Activated naive CD4-positive, alpha-beta T cell (primary cell): Measurements from ENCODE around the gene SHISAL2B.
"Not testable (repeated sequence)": the region's sequence is repeated elsewhere in the genome, so short reads cannot be mapped to it uniquely, and the experiment has no call there.

ENCODE experiments used
- DNase-seq, 4 experiments: peaks; one replicate each; lab custom pipeline; 2025; lab: John Stamatoyannopoulos, UW

The SHISAL2B gene

DNA sequence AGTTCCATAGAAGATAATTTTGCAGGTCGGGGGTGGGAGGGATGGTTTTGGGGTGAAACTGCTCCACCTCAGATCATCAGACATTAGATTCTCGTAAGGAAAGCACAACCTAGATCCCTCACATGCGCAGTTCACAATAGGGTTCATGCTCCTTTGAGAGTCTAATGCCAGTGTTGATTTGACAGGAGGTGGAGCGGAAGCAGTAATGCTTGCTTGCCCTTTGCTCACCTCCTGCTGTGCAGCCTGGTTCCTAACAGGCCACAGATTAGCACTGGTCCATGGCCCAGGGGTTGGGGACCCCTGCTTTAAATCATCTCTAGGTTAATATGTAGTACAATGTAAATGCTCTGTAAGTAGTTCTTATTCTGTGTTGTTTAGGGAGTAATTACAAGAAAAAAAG is 10.5 kb downstream of the SHISAL2B start:
- DNase-seq, result no peak

DNA sequence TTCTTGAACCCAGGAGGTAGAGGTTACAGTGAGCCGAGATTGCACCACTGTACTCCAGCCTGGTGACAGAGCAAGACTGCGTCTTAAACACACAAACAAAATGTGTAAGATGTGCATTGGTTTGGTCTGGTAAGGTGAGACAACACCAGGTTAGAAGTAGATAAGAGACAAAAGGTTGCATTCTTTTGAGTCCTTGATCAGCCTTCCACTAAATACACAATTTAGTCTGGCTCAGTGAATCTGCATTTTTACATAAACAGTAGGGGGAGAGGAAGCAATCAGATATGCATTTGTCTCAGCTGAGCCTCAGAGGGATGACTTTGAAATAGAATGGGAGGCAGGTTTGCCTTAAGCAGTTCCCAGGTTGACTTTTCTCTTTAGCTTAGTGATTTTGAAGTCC is 15.8 kb downstream of the SHISAL2B start:
- DNase-seq, result not testable (repeated sequence)

DNA sequence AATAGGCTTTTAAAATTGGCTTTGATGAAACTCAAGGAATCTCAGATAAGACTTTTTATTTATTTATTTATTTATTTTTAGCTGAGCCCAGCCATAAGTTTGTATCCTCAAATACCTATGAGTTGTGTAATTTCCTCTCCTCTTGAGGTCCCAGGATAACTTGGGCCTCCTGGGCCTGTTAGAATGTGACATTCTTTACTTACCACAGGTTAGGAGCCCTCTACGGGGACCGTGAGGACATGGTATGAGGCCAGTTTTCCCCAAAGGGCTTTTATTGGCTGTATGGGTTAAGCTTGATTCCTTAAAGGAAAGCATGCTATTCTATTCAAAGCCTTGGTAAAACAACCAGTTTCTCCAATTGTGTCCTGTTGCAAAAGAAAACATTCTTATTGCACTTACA is 16.9 kb downstream of the SHISAL2B start:
- DNase-seq, result no peak

DNA sequence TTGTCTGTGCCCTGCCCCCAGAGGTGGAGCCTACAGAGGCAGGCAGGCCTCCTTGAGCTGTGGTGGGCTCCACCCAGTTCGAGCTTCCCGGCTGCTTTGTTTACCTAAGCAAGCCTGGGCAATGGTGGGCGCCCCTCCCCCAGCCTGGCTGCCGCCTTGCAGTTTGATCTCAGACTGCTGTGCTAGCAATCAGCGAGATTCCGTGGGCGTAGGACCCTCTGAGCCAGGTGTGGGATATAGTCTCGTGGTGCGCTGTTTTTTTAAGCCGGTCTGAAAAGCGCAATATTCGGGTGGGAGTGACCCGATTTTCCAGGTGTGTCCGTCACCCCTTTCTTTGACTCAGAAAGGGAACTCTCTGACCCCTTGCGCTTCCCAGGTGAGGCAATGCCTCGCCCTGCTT is 24.2 kb downstream of the SHISAL2B start:
- DNase-seq, result not testable (repeated sequence)

DNA sequence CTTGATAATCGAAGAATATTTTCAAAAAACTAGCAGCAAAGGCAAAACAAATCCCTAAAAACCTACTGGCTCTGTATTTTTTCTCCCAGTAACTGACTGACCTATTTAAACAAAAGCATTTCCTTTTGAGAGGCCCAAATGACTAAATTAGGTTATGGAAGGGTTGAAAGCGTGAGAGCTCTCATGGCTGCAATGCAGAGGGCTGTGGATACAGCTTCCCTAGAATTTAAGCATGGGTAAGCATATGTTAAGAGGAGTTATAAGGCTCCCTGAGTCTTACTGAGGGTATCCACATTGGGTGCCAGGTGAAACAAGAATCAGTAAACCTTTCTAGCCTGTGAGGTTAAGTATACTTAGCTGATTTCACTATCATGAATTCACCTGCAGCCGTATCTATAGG is 32.3 kb downstream of the SHISAL2B start:
- DNase-seq, result no peak

DNA sequence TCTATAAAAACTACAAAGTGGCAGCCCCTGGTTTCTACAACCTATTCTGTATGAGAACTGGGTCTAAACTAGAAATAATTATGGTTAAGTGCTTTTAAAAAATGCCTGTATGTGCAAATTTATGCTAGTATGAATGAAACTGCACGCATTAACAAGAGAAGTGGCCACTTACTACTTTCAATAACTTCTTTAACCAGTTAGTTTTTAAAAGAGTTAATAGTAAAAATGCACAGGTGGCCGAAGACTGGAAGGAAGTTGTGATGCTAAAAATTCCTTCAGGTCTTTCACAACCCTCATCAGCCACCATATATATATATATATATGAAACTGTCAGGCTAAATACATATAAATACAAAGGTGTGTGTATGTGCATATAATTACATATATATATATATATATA is 36.8 kb downstream of the SHISAL2B start:
- no peak for DNase-seq

DNA sequence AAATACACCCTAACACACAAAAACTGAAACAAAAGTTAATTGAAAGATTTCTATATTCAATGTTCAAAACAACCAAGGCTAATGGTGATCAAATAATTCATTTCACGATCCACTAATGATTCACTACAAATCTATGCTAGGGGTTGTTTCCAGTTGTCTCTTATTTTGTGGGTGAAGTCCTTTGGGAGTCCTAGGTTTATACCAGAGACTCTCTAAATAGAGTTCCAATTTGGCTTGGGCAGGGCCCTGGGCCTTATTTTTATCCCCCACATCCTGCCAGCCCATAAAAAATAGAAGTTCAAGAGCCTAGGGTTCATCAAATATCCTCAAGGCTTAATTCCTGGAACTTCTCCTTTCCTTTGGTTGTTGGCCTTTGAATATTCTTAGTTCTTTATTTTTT is 52.1 kb downstream of the SHISAL2B start:
- DNase-seq, result no peak

DNA sequence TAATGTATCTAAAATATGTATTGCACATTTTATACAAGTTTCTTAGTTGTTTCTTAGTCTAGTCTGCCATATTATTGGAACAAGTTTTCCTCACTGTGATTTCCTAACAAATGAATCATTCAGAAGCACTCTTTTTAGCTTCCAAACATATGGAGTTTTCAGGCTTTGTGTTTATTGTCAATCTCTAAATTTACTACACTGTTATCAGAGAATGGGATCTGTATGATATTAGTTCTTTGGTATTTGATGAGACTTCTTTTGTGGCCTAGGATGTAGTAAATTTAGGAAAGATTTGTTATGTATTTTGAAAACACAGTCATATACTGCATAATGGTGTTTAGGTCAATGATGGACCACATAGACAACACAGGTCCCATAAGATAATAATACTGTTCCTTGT is 52.5 kb downstream of the SHISAL2B start:
- DNase-seq, result no peak

DNA sequence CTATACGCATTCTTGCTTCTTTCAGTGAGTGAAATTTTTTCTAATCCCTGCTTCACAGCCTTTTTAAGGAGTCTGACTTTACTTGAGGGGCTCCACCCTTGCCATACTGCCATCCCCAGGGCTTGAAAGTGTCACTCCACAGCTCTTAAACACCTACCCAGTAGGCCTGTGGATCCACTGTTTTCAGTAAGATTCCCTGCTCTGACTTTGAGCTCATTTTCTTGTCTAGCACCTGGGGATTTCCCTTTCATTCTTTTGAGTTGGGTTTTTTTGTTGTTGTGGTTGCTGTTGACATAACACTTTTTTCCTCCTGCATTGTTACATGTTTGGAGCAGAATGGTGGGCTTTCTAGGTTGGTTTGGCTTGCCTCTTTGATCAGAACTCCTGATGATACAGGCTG is 54.6 kb downstream of the SHISAL2B start:
- no peak for DNase-seq

DNA sequence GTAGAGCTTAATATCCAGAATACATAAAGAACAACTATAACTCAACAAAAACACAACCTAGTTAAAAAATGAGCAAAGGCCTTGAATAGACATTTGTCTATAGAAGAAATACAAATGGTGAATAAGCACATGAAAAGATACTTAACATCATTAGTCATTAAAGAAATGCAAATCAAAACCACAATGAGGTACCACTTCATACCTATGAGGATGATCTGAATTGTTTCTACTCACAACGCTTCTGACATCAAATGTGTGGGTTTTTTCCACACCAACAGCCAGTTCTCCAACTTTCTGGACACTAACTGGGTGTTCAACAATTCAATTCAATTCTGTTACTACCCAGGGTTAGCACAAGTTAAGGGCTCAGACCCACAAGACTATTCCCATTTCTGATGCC is 56.1 kb downstream of the SHISAL2B start:
- no peak for DNase-seq

DNA sequence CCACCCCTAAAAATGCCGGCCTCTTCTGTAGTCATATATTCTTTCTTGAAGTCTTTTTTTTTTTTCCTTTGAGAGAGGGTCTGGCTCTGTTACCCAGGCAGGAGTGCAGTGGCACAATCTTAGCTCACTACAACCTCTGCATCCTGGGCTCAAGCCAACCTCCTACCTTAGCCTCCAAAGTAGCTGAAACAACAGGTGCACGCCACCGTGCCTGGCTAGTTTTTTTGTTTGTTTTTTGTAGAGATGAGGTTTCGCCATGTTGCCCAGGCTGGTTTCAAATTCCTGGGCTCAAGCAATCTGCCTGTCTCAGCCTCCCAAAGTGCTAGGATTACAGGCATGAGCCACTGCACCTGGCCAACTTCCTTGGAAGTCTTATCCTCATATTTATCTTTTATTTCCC is 59.1 kb downstream of the SHISAL2B start:
- no peak for DNase-seq

DNA sequence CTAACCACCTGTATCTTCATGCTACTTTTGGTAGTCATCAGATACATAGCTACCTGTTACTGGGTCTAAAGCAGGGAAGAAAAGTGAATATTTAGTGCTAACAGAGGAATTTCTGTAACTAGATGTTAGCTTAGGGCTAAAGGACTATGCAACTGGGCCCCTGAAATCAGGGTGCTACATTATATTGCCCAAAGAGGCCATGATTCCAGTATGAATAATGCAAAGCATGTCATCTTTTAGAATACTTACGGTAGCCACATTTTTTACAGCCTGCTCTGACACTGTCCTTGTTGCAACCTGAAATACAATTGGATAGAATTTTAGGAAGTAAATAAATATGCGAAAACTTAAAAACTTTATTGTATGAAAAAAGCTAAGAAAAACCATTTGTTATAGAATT is 63.8 kb downstream of the SHISAL2B start:
- no peak for DNase-seq

DNA sequence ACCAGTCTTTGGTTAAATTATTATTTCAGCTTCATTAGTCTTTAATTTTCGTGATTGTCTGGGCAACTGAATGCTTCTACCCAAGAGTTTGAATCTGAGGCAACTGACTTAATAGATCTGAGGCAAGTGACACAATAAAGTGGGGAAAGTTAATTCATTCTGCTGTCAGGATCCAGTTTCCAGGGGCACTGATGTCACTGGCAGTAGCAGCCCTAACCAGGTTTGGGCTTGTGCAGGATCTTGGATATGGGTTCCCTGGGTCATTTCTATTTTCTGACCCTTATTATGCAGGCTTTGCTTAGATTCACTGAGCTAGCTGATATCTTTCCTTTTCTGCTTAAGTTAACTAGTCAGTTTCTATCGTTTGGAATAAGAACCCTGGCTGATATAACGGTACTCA is 68.6 kb downstream of the SHISAL2B start:
- DNase-seq, result no peak

DNA sequence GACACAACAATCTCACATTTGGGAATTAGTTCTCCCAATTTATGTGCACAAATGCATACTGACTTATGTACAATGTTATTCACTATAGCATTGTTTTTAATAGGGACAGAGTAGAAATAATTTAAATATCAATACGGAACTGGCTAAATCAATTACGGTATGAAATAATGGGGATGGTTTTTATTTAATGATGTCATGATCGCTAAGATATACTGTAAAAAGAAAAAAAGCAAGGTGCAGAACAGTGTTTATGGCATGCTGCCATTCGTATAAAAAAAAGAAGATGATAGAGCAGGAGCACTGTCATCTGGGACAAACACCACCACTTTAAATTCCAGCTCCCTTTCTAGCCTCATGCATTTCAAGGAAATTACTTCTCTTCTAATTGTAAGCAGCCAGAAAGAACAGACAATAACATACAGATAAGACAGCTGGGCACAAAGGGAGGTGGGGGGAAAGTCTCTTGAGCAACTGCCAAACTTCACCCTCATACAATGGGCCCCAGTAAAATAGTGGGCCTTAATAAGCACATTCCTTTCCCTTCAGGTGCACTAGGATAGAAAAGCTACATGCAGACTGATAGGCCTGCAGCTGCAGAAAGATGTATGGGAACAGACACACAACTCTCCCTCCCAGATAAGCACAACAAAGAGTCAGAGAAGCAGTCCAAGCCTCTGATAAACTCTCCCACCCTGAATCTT is 69.8 kb downstream of the SHISAL2B start:
- no peak for DNase-seq

DNA sequence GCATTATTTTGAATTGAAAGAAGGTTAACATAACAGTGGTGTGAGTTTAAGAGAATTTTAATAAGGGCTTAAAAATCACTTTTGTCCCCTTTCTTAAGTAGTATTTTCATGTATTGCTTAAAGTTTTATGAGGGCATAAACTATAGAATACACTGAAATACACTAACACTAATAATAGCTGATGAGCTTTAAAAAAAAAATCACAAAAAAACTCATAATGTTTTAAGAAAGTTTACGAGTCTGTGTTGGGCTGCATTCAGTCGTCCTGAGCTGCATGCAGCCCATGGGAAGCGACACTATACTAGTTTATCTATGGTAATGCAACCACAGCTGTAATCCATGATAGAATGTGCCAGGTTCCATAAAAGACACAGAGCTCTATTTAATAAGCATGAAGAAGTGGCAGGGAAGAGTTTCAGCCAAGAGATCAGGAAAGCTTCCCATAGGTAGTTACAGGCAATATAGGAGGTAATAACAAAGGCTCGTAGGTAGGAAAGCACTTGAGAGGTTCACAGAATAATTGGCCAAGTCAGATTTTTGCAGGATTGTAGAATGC is 73.7 kb downstream of the SHISAL2B start:
- DNase-seq, result no peak

DNA sequence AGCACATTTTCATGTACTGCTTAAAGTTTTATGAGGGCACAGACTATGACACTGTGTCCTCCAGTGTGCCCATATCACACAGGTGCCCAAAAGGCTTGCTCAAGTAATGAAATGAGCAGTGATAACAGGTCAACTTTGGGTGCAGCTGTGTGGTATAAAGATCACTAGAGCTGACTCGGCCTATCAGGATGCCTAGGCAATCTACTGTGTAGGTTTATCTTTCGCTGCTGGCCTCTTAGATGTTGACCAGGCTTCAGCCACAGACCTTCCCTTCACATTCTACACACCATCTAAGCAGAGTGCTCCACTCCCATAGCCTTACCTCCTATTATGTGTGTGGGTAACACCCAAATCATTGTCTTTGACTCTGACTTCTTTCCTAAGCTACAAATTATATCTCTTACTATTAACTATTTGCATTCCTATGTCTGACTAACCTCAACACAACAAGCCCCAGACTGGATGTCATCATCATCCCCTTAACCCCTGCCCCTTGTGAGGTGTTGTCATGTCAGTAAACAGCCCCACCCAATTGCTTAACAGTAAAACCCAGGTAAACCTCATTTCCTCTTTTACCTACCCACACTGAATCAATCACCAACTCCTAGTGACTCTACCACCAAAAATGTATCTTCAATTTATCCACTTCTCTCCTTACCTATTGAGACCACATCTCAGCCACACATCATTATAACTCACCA is 75.7 kb downstream of the SHISAL2B start:
- no peak for DNase-seq

DNA sequence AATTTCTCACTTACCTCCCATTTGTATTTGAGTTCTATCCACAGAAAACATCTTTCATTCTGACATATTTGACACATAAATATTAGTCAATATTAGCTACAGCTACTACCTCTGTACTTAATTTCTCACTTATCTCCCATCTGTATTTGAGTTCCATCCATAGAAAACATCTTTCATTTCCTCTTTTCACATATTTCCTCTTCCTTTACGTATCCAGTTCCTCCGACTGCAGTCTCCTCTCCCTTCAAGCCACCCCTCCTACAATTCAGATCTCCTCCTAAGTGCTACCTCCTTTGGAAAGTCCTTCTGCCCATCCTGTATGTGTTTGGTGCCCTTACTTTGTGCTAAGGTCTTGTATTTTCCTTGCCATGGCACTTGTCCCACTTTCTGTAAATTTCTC is 76.6 kb downstream of the SHISAL2B start:
- DNase-seq, result no peak
